Psoas muscle (tissue), 8 donors: ENCODE results near the gene CD300LF. TPM values are rescaled to one million over a fixed set of nuclear protein-coding genes. Genes with fewer than 3 reads are reported as not detected.
A peak's percentile ranks its signal among the peaks of the same experiment; 100 is the strongest.

Source experiments
- ATAC-seq, 4 donors: fragments of 200-7000 bp; cut with Tn5 transposase; one replicate each; pipeline ENCODE4 v1.9.1; 2020; ENCODE audit warnings: moderate library complexity in 3 of 4, mild to moderate bottlenecking in 2 of 4
- DNase-seq, 2 donors: peaks; one replicate each; pipeline ENCODE4 v3.0.0-alpha.2; 2020
- H3K27ac ChIP-seq: fragments of 200-600 bp; one replicate; pipeline ENCODE4 v1.8.0; 2022
- H3K27me3 ChIP-seq, 3 donors: fragments of 200-600 bp in 1 of 3; one replicate each; pipeline versions ENCODE4 v1.6.1 to v1.8.0; 2013 to 2022; ENCODE audit warnings: low read length in 2 of 3, mild to moderate bottlenecking in 2 of 3, moderate library complexity in 1 of 3; ENCODE audit not compliant: insufficient read depth in 3 of 3
- H3K36me3 ChIP-seq, 2 donors: fragments of 200-600 bp in 1 of 2; one replicate each; pipeline versions ENCODE4 v1.6.1 to v1.8.0; 2013 to 2022; ENCODE audit warnings: low read depth in 1 of 2, mild to moderate bottlenecking in 1 of 2, moderate library complexity in 1 of 2; ENCODE audit not compliant: insufficient read depth in 1 of 2
- H3K4me1 ChIP-seq: fragments of 200-600 bp; one replicate; pipeline ENCODE4 v1.8.0; 2022
- H3K4me3 ChIP-seq: fragments of 200-600 bp; one replicate; pipeline ENCODE4 v1.8.0; 2022; ENCODE audit warnings: mild to moderate bottlenecking
- H3K9me3 ChIP-seq: fragments of 200-600 bp; one replicate; pipeline ENCODE4 v1.8.0; 2022
- WGBS, 3 donors: extraction: QIAGEN DNeasy Blood & Tissue Kit; methylation state at CpG; one replicate each; pipeline versions ENCODE4 v1.1.6 to v1.1.7; 2013; 5-methylcytosine and 5-hydroxymethylcytosine counted together
- intact Hi-C, 2 donors: fragments of 100-400 bp; cut with DNase I; formaldehyde crosslinking; loops; one replicate each; pipeline versions ENCODE4 v1.11.0 to v1.14.2; 2022
- polyA plus RNA-seq, 3 donors: library from polyadenylated mRNA; stranded (reverse); fragments of 200-250 nt; gene quantifications; one replicate each; pipeline ENCODE4 v1.2.3, GENCODE V29; 2013
- total RNA-seq, 4 donors: library from RNA; stranded (reverse); fragmentation: NEBNext Ultra II Directional in 2 of 4; extraction: Animal tissue kit (Norgen Biotek cat#: 25700) in 2 of 4; gene quantifications; one replicate each; pipeline versions ENCODE4 v1.2.1 to v1.2.4, GENCODE V29; 2021 to 2023
- TF ChIP-seq, protein P1 (sequence below): fragments of 200-600 bp; IDR thresholded peaks from one replicate; pipeline ENCODE4 v1.8.0; 2022; ENCODE audit warnings: antibody characterized with exemption
- donor health status: healthy with polysubstance abuse.
- donor health status: DM: no; HTN: no; CAD: no; lungs with moderate emphysema.
- donor health status: Bipolar disorder and iron deficiency.
- donor health status: healthy.
- donor health status: DM: yes; HTN: yes; CAD: no.
- donor health status: DM: no; HTN: no; CAD: no.
- donor health status: DM: no; HTN: no; CAD: no.
- donor health status: DM: yes; HTN: yes; CAD: no.

Gene CD300LF
- total and polyA plus RNA-seq, 7 donors = 0.09 to 0.39 (median 0.24) TPM; not detected in 3

DNA sequence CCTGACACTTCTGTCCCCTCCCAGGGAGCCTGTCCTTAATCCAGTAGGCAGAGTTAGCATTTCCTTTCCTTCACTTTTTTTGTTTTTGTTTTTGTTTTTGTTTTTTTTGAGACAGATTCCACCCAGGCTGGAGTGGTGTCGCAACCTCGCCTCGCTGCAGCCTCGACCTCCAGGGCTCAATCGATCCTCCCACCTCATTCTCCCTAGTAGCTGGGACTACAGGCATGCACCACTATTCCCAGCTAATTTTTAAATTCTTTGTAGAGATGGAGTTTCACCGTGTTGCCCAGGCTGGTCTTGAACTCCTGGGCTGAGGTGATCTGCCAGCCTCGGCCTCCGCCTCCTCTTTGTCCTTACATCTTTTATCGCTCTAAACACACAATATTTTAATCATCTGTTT is 39.7 kb upstream of the CD300LF start:
- TF ChIP-seq, protein P1, sequence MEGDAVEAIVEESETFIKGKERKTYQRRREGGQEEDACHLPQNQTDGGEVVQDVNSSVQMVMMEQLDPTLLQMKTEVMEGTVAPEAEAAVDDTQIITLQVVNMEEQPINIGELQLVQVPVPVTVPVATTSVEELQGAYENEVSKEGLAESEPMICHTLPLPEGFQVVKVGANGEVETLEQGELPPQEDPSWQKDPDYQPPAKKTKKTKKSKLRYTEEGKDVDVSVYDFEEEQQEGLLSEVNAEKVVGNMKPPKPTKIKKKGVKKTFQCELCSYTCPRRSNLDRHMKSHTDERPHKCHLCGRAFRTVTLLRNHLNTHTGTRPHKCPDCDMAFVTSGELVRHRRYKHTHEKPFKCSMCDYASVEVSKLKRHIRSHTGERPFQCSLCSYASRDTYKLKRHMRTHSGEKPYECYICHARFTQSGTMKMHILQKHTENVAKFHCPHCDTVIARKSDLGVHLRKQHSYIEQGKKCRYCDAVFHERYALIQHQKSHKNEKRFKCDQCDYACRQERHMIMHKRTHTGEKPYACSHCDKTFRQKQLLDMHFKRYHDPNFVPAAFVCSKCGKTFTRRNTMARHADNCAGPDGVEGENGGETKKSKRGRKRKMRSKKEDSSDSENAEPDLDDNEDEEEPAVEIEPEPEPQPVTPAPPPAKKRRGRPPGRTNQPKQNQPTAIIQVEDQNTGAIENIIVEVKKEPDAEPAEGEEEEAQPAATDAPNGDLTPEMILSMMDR = no peak
- DNase-seq (peak in 1 of 2 donors; percentile 7), ATAC-seq (no peak)
- H3K9me3 ChIP-seq = no peaks in the 10 kb centered on the region
- H3K36me3 ChIP-seq = no peaks in the 10 kb centered on the region
- intact Hi-C loops = no loop called here
- WGBS, 3 donors = 90 to 95% (median 90%) methylated on average over 9 of the region's 9 CpGs
- peaks cover 0 to 11% (median 1%) of the 10 kb centered on the region in 3 donors for H3K27me3 ChIP-seq
- no peak overlapping the region for H3K27ac ChIP-seq
- H3K4me1 ChIP-seq = peaks cover 10% of the 10 kb centered on the region
- no peak overlapping the region for H3K4me3 ChIP-seq

DNA sequence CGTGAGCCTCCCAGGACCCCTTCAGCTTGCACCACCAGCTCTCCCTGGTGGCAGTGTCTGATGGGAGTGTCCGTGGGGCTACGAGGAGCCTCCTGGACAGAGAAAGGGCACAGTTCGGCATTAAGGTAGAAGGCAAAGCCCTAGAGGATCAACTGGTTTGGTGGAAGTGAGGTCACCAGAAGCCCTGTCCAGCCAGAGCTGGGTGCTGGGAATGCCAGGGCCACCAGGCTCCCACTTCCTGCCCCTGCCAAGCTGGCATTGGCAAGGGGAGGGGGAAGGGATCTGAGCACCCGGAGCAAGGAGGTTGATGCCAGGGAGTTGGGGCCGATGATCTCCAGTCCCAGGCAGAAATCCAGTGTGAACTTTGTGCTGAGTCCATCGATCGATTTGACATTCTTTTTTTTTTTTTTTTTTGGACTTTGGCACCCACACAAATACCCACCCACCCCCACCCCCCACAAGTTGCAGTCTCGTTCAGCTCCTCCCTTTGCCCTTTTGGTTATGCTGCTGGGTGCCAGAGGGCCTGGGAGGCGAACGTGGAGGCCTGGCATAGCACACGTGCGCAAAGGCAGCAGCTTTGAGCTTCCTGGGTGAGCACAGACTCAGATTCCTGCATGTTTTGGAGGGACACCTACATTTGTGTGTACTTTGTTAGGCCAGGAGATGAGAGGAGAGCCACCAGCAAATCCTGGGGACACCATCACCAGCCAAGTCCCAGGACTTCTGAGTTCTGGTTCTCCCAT is 37.8 kb upstream of the CD300LF start:
- TF ChIP-seq, protein P1 = no peak
- Histone ChIP-seq H3K27me3 (peaks cover 0 to 11% (median 1%) of the 10 kb centered on the region in 3 donors), H3K36me3 (no peaks in the 10 kb centered on the region), H3K27ac (no peak overlapping the region), H3K9me3 (no peaks in the 10 kb centered on the region), H3K4me3 (peak overlapping the region; percentile 80), H3K4me1 (peaks cover 11% of the 10 kb centered on the region)
- intact Hi-C loops = no loop called here
- ATAC-seq (peak in 1 of 4 donors; percentile 26), DNase-seq (peak in 1 of 2 donors; percentile 53)
- WGBS, 3 donors = 40 to 61% (median 48%) methylated on average over 13 of the region's 13 CpGs

DNA sequence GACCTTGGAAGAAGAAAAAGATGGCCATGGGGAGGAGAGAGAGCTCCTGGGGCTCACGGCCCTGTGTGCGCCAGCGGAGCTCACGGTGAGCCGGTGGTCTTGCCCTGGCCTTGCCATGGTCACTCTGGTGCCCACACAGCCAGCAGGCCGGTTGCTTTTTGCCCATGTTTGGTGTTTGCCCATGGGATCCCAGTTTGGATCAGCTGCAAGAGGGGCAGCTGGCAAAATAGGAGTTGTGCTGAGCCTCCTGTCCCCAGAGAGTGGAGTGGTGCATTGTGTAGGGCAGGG is 37.3 kb upstream of the CD300LF start:
- DNase-seq (peak in 1 of 2 donors; percentile 47), ATAC-seq (no peak)
- no peak overlapping the region for H3K27ac ChIP-seq
- 51 to 74% (median 56%) methylated on average over 6 of the region's 6 CpGs for WGBS, 3 donors
- H3K27me3 ChIP-seq = peaks cover 0 to 11% (median 1%) of the 10 kb centered on the region in 3 donors
- TF ChIP-seq, protein P1 = no peak
- H3K4me1 ChIP-seq = peaks cover 11% of the 10 kb centered on the region
- intact Hi-C loops = no loop called here
- no peaks in the 10 kb centered on the region for H3K9me3 ChIP-seq
- H3K36me3 ChIP-seq = no peaks in the 10 kb centered on the region
- peak overlapping the region; percentile 80 for H3K4me3 ChIP-seq

DNA sequence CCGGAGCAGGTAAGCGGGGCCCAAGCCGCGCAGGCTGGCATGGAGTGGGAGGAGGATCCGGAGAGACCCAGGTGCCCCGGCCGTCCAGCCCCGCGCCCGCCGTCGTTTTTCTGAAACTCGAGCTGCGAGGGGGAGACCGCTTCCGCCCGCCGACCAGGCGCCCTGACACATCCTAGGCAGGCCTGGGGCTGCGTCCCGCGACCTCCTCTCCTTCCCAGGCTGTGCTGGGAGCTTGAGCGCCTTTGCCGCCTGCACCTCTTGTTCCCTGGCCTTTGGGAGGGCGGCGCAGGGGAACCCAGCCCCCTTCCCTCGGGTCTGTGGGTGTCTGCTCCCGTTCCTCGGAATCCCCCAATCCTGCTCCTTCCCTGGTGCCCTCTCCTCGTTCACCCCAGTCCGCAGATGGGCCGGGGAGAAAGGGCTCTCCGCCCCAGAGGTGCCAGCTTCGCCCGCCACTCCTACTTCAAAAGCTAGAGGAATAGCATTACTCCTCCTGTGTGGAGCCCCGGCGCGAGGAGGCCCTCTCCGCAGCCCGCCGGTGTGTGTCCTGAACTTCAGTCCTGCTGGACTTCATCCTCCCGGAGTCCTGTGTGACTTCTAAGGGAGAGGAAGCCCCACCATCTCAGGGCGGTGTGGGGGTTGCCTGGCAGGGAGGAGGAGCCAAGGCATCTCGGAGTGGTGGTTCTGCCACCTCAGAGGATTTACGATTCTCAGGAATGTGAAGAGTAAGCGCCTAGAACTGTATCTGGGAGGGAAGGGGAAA is 36.7 kb upstream of the CD300LF start:
- H3K4me1 ChIP-seq = peaks cover 11% of the 10 kb centered on the region
- DNase-seq = peak; percentile 39 to 46
- TF ChIP-seq, protein P1 = no peak
- H3K27me3 ChIP-seq = peaks cover 0 to 11% (median 1%) of the 10 kb centered on the region in 3 donors
- peak overlapping the region; percentile 80 for H3K4me3 ChIP-seq
- WGBS, 3 donors = 9 to 29% (median 13%) methylated on average over 34 to 46 of the region's 46 CpGs
- no peaks in the 10 kb centered on the region for H3K9me3 ChIP-seq
- no peaks in the 10 kb centered on the region for H3K36me3 ChIP-seq
- intact Hi-C loops = loop anchor here in 1 of 2 donors (5.0 kb wide), 1 partner anchor 208 kb away; no protein-coding TSS in a partner anchor
- no peak for ATAC-seq
- no peak overlapping the region for H3K27ac ChIP-seq
